HepG2 (cell line): ENCODE measurements around the gene PARD3. TPM values are rescaled to one million over a fixed set of nuclear protein-coding genes. Genes with fewer than 3 reads are reported as not detected.
"Not testable (repeated sequence)": the region's sequence is repeated elsewhere in the genome, so short reads cannot be mapped to it uniquely, and the experiment has no call there.

ENCODE experiments used
- ATAC-seq: fragments of 200-7000 bp; cut with Tn5 transposase; 3 replicates; pipeline ENCODE4 v1.9.1; 2020; ENCODE audit warnings: mild to moderate bottlenecking, moderate library complexity
- BruUV-seq: library from RNA; stranded (reverse); fragments of 400-500 nt; replicated peaks from 2 replicates; lab custom pipeline; 2021; lab: Mats Ljungman, UMichigan
- CTCF ChIA-PET: fragments of 300-600 bp; formaldehyde crosslinking; extraction: SDS; loops from one replicate; lab custom pipeline; 2021; ENCODE audit warnings: low total read pairs, inconsistent platforms, low intra/inter-chr PET ratio; lab: Yijun Ruan, JAX
- POLR2A ChIA-PET: fragments of 350-600 bp; sonication (Branson Sonifier 250); formaldehyde crosslinking; loops from one replicate; lab custom pipeline; 2020; ENCODE audit warnings: antibody characterized with exemption, inconsistent platforms; lab: Yijun Ruan, JAX
- DNase-seq: peaks from one replicate; pipeline ENCODE4 v3.0.0-alpha.2; 2015; ENCODE audit warnings: low spot score
- FAIRE-seq: peaks from 3 replicates; lab custom pipeline; 2011; peaks lifted over from hg19 to GRCh38; lab: Jason Lieb, UNC
- H2AFZ ChIP-seq: one replicate; pipeline ENCODE4 v1.6.1; 2011; ENCODE audit warnings: low read length, inconsistent platforms
- H3K27ac ChIP-seq: fragments of 300-600 bp; 3 replicates; pipeline ENCODE4 v1.8.0; 2011; ENCODE audit warnings: mixed run types, mild to moderate bottlenecking, mixed read lengths, low read length, inconsistent platforms; ENCODE audit not compliant: insufficient read depth; ENCODE audit errors: extremely low read length
- H3K27me3 ChIP-seq, 2 experiments: fragments of 200-600 bp in 1 of 2; 2 replicates in 1 of 2; 3 replicates in 1 of 2; pipeline versions ENCODE4 v1.6.0 to v1.8.0; 2011; ENCODE audit warnings: low read length in 2 of 2, mild to moderate bottlenecking in 2 of 2, moderate library complexity in 2 of 2, inconsistent platforms in 1 of 2; ENCODE audit not compliant: insufficient read depth in 2 of 2, control insufficient read depth in 1 of 2
- H3K36me3 ChIP-seq, 2 experiments: fragments of 200-600 bp in 1 of 2; replicated peaks in 1 of 2; 2 replicates in 1 of 2; 3 replicates in 1 of 2; pipeline versions ENCODE4 v1.5.1 to v1.8.0; 2011; ENCODE audit warnings: low read length in 2 of 2, inconsistent platforms in 1 of 2; ENCODE audit not compliant: insufficient read depth in 2 of 2, control insufficient read depth in 1 of 2
- H3K4me1 ChIP-seq: 2 replicates; pipeline ENCODE4 v1.5.1; 2012; ENCODE audit warnings: low read length, inconsistent platforms; ENCODE audit not compliant: insufficient read depth
- H3K4me2 ChIP-seq: 2 replicates; pipeline ENCODE4 v1.6.0; 2011; ENCODE audit warnings: low read depth, low read length, inconsistent platforms
- H3K4me3 ChIP-seq, 3 experiments: fragments of 200-600 bp in 1 of 3; sonication (generic), shearing (Covaris generic) in 1 of 3; replicated peaks in 1 of 3; 2 replicates each; pipeline ENCODE4 v1.5.1; 2011 to 2016; ENCODE audit warnings: low read length in 3 of 3, inconsistent platforms in 2 of 3, low read depth in 2 of 3, mild to moderate bottlenecking in 2 of 3, control low read depth in 1 of 3, mixed read lengths in 1 of 3; ENCODE audit not compliant: insufficient read depth in 1 of 3
- H3K79me2 ChIP-seq: one replicate; pipeline ENCODE4 v1.6.1; 2011; ENCODE audit warnings: low read length, inconsistent platforms; ENCODE audit not compliant: insufficient read depth
- H3K9ac ChIP-seq: 2 replicates; pipeline ENCODE4 v1.6.0; 2011; ENCODE audit warnings: mild to moderate bottlenecking, low read depth, low read length, inconsistent platforms; ENCODE audit not compliant: insufficient read depth
- H3K9me3 ChIP-seq: 2 replicates; pipeline ENCODE4 v1.5.1; 2012; ENCODE audit warnings: mild to moderate bottlenecking, low read length
- H4K20me1 ChIP-seq: 2 replicates; pipeline ENCODE4 v1.6.0; 2011; ENCODE audit warnings: inconsistent platforms, mild to moderate bottlenecking, low read length, moderate library complexity; ENCODE audit not compliant: insufficient read depth
- ELF1 ChIP-seq: sonication (generic); formaldehyde crosslinking; IDR thresholded peaks from 2 replicates; pipeline ENCODE4 v1.4.0; 2020; ENCODE audit warnings: missing genetic modification reagents
- FOXP1 ChIP-seq, 2 experiments: fragments of 450-650 bp in 1 of 2; IDR thresholded peaks; 2 replicates each; pipeline ENCODE4 v1.6.1; 2017 to 2018; ENCODE audit warnings: antibody characterized with exemption in 1 of 2
- KLF6 ChIP-seq: IDR thresholded peaks from 2 replicates; pipeline ENCODE4 v1.8.0; 2016; ENCODE audit warnings: missing biosample characterization, missing genetic modification reagents
- MATR3 ChIP-seq: sonication (generic); formaldehyde crosslinking; IDR thresholded peaks from 2 replicates; pipeline ENCODE4 v1.4.0; 2020; ENCODE audit warnings: missing genetic modification reagents
- MYPOP ChIP-seq: sonication (generic); formaldehyde crosslinking; IDR thresholded peaks from 2 replicates; pipeline ENCODE4 v1.8.1; 2023; ENCODE audit warnings: mild to moderate bottlenecking, moderate library complexity, missing genetic modification reagents
- ZEB1 ChIP-seq: IDR thresholded peaks from 2 replicates; pipeline ENCODE4 v1.6.1; 2012; ENCODE audit warnings: mild to moderate bottlenecking, low read depth, inconsistent platforms; ENCODE audit not compliant: insufficient replicate concordance
- ZNF17 ChIP-seq: sonication (generic); formaldehyde crosslinking; IDR thresholded peaks from 2 replicates; pipeline ENCODE4 v1.5.0; 2020; ENCODE audit warnings: mild to moderate bottlenecking, missing genetic modification reagents
- ZNF629 ChIP-seq: sonication (generic); formaldehyde crosslinking; conservative IDR thresholded peaks from 2 replicates; pipeline ENCODE4 v1.5.0; 2020; ENCODE audit warnings: missing genetic modification reagents
- WGBS: methylation state at CpG from one replicate; pipeline ENCODE4 v1.1.6; 2017; ENCODE audit warnings: low lambda C conversion rate; 5-methylcytosine and 5-hydroxymethylcytosine counted together
- in situ Hi-C: cut with HindIII; loops from 2 replicates; pipeline ENCODE4 v1.10.0; 2017; ENCODE audit warnings: low pct_unique_long_range_greater_than_20kb; ENCODE audit not compliant: extremely low pct_ligation_motif_present
- intact Hi-C: fragments of 100-400 bp; cut with micrococcal nuclease; formaldehyde crosslinking; loops from one replicate; pipeline ENCODE4 v1.10.0; 2022; ENCODE audit not compliant: unreplicated experiment
- polyA plus RNA-seq, 8 experiments: library from polyadenylated mRNA; depleted of rRNA in 3 of 8; stranded (reverse) in 7 of 8; unstranded in 1 of 8; fragments of >200 nt; fragmentation: Illumina TruSeq in 4 of 8; extraction: Trizol in 4 of 8; gene quantifications; 2 replicates each; pipeline versions ENCODE4 v1.2.1 to v1.2.3, GENCODE V29; 2011 to 2016; ENCODE audit warnings: low read depth in 4 of 8, missing spikeins in 1 of 8, mixed read lengths in 1 of 8; ENCODE audit not compliant: insufficient read depth in 1 of 8
- total RNA-seq, 5 experiments: library from RNA; depleted of rRNA; stranded (reverse); fragments of >200 nt; fragmentation: Illumina TruSeq; extraction: Trizol; gene quantifications; 2 replicates each; pipeline ENCODE4 v1.2.3, GENCODE V29; 2016; ENCODE audit warnings: low read depth in 1 of 5
- TF ChIP-seq, protein P1 (sequence below): sonication (generic); formaldehyde crosslinking; IDR thresholded peaks from 2 replicates; pipeline ENCODE4 v1.9.0; 2022; ENCODE audit warnings: low read depth, missing genetic modification reagents
- TF ChIP-seq, protein P2 (sequence below): sonication (generic); formaldehyde crosslinking; IDR thresholded peaks from 2 replicates; pipeline ENCODE4 v1.4.0; 2020; ENCODE audit warnings: missing genetic modification reagents

Gene PARD3
- total and polyA plus RNA-seq, 2 of the 13 experiments (the other 11 are each of a cell fraction or from before 2014, with no cell fraction given), result 40.9 to 60.0 TPM

DNA sequence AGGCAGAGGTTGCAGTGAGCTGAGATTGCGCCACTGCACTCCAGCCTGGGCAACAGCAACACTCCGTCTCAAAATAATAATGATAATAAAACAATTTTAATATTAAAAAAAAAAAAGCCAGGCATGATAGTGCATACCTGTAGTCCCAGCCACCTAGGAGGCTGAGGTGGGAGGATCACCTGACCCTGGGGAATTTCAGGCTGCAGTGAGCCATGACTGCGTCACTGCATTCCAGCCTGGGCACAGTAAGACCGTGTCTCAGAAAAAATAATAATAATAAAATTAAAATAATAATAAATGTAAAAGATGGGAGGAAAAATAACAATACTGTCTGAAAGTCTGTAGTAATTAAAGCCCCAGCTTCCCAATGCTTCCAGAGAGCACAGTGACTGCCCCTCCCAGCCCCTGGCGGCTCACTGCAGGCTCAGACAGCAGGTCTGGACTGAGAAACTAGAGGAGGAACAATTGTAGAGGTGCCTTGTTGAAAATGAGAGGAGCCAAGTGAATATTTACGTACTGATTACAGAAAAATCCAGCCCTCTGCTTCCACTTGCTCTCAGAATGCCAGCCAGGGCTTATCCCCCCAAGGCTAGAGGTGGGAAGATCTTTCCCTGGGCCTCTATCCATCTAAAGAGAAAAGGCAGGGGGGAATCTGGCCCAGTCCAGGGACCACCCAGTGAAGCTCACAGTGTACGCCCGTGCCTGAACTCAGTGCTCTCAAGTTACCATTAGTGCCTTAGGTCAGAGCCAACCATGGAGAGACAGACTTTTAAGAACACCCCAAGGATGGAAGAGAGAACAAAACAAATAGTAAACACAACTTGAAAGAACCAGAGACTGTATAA lies 112.8 kb downstream of the PARD3 start (continued):
- TF ChIP-seq MYPOP (CRISPR knock-in tag) (no peak), KLF6 (CRISPR knock-in tag) (no peak), ELF1 (CRISPR knock-in tag) (no peak), ZEB1 (no peak), MATR3 (CRISPR knock-in tag) (no peak), ZNF629 (CRISPR knock-in tag) (no peak)
- TF ChIP-seq, protein P1, sequence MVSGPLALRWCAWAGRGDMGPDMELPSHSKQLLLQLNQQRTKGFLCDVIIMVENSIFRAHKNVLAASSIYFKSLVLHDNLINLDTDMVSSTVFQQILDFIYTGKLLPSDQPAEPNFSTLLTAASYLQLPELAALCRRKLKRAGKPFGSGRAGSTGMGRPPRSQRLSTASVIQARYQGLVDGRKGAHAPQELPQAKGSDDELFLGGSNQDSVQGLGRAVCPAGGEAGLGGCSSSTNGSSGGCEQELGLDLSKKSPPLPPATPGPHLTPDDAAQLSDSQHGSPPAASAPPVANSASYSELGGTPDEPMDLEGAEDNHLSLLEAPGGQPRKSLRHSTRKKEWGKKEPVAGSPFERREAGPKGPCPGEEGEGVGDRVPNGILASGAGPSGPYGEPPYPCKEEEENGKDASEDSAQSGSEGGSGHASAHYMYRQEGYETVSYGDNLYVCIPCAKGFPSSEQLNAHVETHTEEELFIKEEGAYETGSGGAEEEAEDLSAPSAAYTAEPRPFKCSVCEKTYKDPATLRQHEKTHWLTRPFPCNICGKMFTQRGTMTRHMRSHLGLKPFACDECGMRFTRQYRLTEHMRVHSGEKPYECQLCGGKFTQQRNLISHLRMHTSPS, result no peak
- TF ChIP-seq, protein P2, sequence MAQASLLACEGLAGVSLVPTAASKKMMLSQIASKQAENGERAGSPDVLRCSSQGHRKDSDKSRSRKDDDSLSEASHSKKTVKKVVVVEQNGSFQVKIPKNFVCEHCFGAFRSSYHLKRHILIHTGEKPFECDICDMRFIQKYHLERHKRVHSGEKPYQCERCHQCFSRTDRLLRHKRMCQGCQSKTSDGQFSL (CRISPR knock-in tag), result no peak

- BruUV-seq, result no TSS peak
- DNase-seq, result no peak
- Histone ChIP-seq H3K4me1 (peaks cover 77% of the 10 kb centered on the region), H3K4me3 (no peak overlapping the region), H4K20me1 (peaks cover 11% of the 10 kb centered on the region), H3K9ac (no peak overlapping the region), H3K79me2 (peaks cover 82% of the 10 kb centered on the region), H3K4me2 (no peak overlapping the region), H3K36me3 (no peaks in the 10 kb centered on the region), H3K9me3 (no peaks in the 10 kb centered on the region), H3K27ac (no peak overlapping the region), H2AFZ (no peak overlapping the region), H3K27me3 (no peaks in the 10 kb centered on the region; a peak in 1 of 5 replicates)
- in situ Hi-C loops, result no loop called here
- no peak for ATAC-seq
- intact Hi-C loops, result no loop called here
- TF ChIP-seq ZNF17 (CRISPR knock-in tag) (no peak), FOXP1 (IDR thresholded peaks at IDR 0.05) (peak; percentile 89), FOXP1 (CRISPR knock-in tag; IDR thresholded peaks at IDR 0.05) (no peak)
- FAIRE-seq, result no peak
- POLR2A ChIA-PET, result no interaction called here
- CTCF ChIA-PET, result no interaction called here
- 95% methylated on average over 6 of the region's 6 CpGs for WGBS
These were observed 113.9 kb downstream of the PARD3 start for GRCh38 chr10:34701194-34701593.

GRCh38 chr10:34700752-34701151 lies 114.3 kb downstream of the PARD3 start:
- WGBS, result 95% methylated on average over 5 of the region's 5 CpGs
- H3K9ac ChIP-seq, ATAC-seq, H3K9me3 ChIP-seq, H3K4me2 ChIP-seq, H3K4me3 ChIP-seq, CTCF ChIA-PET, H2AFZ ChIP-seq, intact Hi-C loops, in situ Hi-C loops, FAIRE-seq, H3K27me3 ChIP-seq, H3K27ac ChIP-seq, BruUV-seq, POLR2A ChIA-PET, H3K36me3 ChIP-seq, DNase-seq: not testable (repeated sequence)
- Histone ChIP-seq H3K79me2 (peaks cover 77% of the 10 kb centered on the region), H4K20me1 (peaks cover 11% of the 10 kb centered on the region), H3K4me1 (peaks cover 72% of the 10 kb centered on the region)
